HG02642 (cell line): ENCODE data around the gene CELSR3.
A peak's percentile ranks its signal among the peaks of the same experiment; 100 is the strongest.

Source experiments
- ATAC-seq: cut with Tn5 transposase; IDR thresholded peaks from one replicate; pipeline ENCODE4 v1.9.1; 2021; ENCODE audit warnings: mild to moderate bottlenecking; ENCODE audit not compliant: unreplicated experiment, poor library complexity

Gene CELSR3

GRCh38 chr3:48612309-48612708 lies 50.4 kb downstream of the CELSR3 start:
- no peak for ATAC-seq

GRCh38 chr3:48609088-48610005 lies 53.3 kb downstream of the CELSR3 start, which contains the start of gene UQCRC1:
UQCRC1 (minus strand) TSS chr3:48609646; CDS start chr3:48609620, 26 bp downstream.
- ATAC-seq = peak; percentile 96

GRCh38 chr3:48607519-48607918 lies 55.2 kb downstream of the CELSR3 start:
- no peak for ATAC-seq

- ATAC-seq = no peak
Observed at GRCh38 chr3:48601622-48601994, 61.1 kb downstream of the CELSR3 start.

- no peak for ATAC-seq
Observed at GRCh38 chr3:48600711-48601621, 61.7 kb downstream of the CELSR3 start.

GRCh38 chr3:48599509-48600285 lies 63.0 kb downstream of the CELSR3 start:
- ATAC-seq = no peak

- no peak for ATAC-seq
Observed at GRCh38 chr3:48599077-48599501, 63.6 kb downstream of the CELSR3 start.

- ATAC-seq = no peak
Observed at GRCh38 chr3:48598323-48599076, 64.2 kb downstream of the CELSR3 start.

GRCh38 chr3:48597408-48597800 lies 65.3 kb downstream of the CELSR3 start:
- ATAC-seq = no peak

- ATAC-seq = no peak
Observed at GRCh38 chr3:48596676-48597407, 65.8 kb downstream of the CELSR3 start.

- no peak for ATAC-seq
Observed at GRCh38 chr3:48596157-48596556, 66.5 kb downstream of the CELSR3 start.

GRCh38 chr3:48595526-48596121 lies 67.1 kb downstream of the CELSR3 start:
- ATAC-seq = no peak

- no peak for ATAC-seq
Observed at GRCh38 chr3:48595075-48595525, 67.6 kb downstream of the CELSR3 start, which contains the start of gene COL7A1. COL7A1 (minus strand) TSS chr3:48595329; CDS start chr3:48595159, 170 bp downstream.

GRCh38 chr3:48594417-48595049 lies 68.2 kb downstream of the CELSR3 start:
- no peak for ATAC-seq

GRCh38 chr3:48593337-48593736 lies 69.3 kb downstream of the CELSR3 start:
- no peak for ATAC-seq

- no peak for ATAC-seq
Observed at GRCh38 chr3:48592519-48593087, 70.1 kb downstream of the CELSR3 start.

GRCh38 chr3:48591886-48592518 lies 70.7 kb downstream of the CELSR3 start:
- ATAC-seq = no peak
